Stimulated activated CD8-positive, alpha-beta memory T cell treated with anti-CD3 and anti-CD28 coated beads, Interleukin-4, amount 100 ng/mL, for 24 hours (primary cell): ENCODE results near the gene CATSPER1.

Experiments used
- DNase-seq: peaks from one replicate; pipeline ENCODE4 v3.0.0-alpha.2; 2020; ENCODE audit warnings: low read depth

Gene CATSPER1

DNA sequence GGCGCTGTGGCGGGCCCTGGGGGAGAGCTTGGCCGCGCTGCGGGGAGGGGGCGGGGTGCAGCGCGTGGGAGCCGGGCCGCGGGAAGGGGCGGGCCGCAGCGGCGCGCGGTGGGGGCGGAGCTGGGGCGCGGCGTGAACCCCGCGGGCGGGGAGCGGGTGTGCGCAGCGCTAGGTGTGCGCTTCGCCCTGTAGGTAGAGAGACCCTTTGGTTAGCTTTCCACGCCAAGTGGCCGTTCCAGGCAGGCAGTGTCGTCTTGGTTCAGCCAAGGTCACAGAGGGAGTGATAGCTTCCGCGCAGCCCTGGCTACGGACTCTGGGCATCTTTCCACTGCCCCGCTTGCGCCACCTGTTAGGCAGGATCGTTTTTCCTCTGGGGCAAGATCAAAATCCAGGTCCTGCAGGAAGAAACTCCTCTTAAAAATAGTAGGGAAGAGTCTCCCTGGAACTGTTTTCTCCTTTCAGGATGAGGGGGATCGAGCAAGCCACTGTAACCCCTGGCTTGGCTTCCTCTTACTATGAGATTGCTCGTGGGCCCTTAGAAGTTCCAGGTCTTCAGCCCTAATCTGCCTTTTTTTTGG is 23.5 kb downstream of the CATSPER1 start:
- DNase-seq, result peak; percentile 65

GRCh38 chr11:66001942-66002647 is 24.2 kb downstream of the CATSPER1 start, which contains the start of the genes BANF1 and EIF1AD:
Gene BANF1 (plus strand): TSS chr11:66002503. CDS start chr11:66003251, 748 bp downstream.
Gene EIF1AD (minus strand): TSS chr11:66002157. CDS start chr11:66000389, 1,768 bp downstream.
- DNase-seq, result peak; percentile 86

DNA sequence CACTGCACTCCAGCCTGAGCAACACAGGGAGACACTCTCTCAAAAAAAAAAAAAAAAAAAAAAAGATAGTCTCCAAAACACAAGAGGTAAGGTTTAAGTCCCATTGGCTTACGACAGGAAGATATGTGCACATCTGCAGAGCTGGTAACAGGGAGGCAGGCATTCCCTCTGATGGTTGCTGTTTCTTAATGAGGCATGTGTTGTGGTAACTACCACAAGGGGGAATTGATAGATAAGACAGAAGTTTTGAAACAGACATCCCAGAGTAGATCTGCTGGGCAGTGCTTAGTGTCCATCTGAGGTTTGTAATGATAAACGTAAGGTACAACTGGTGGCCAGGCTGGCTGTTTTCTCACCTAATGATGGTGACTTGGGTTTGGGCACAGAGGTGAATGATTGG is 29.0 kb downstream of the CATSPER1 start:
- DNase-seq, result no peak

DNA sequence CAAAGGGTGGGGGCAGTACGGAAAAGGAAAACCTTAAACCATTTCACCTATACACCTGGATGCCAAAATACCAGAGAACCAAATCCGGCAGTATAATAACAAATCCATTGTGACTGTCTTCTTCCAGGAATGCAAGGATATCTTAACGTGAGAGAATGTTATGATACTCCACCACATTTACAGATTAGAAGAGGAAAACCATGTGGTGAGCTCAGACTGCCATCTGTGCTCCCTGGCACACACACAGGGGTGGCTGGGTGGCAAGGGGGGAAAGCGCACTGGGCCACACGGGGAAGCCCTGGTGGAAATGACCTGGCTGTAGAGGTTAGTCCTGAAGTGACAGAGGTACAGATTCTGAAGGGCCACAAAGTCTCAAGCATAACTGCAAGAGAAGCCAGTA is 34.2 kb downstream of the CATSPER1 start:
- no peak for DNase-seq

DNA sequence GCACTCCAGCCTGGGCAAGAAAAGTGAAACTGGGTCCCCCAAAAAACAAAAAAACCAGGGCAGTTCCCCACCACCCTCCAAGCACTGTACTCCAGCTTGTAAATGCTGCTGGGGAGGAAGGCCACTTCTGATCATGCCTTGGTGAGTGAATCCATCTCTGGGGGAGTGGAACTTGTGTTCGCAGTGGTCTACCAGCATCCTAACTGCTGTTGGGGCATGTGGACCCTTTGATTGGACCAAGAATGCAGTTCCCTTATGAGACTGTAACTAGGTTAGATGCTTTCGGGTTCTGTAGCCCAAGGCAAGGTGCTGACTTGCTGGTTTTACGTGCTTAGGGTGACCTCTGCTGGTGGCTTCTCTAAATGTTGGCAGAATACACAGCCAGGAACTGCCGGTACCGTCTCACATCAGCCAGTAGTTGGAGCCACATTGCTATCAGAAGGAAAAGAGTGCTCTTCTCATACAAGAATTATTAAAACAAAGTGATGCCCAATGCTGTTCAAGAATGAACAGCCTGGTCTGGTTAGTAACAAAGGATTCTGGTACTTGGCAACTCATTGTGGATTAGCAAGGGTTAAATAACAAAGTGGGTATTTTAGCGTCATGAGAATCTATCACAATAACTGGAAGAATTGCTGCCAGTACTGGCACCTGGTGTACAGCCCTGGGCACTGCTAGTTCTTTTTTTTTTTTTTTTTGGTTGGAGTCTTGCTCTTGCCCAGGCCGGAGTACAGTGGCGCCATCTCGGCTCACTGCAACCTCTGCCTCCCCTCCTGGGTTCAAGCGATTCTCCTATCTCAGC is 37.3 kb downstream of the CATSPER1 start:
- peak; percentile 78 for DNase-seq

DNA sequence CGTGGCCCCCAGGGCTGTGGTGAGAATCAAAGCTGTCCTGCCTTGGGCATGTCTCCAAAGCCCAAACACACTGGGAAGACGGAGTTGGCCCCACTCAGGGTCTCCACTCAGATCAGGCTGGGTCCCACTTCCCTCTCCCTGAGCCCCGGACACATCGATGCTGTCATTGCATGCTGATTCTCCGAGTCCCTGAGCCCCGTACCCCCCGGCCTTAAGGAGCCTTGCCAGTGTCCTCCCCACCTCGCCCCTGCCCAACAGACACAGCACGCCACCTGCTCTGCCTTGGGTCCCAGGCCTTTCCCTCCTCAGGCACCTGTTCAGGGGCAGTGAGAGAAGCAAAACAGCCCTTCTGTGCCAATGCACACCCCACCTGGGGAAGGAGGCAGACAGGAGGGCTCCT is 38.9 kb downstream of the CATSPER1 start:
- no peak for DNase-seq

GRCh38 chr11:65983589-65983987 is 42.7 kb downstream of the CATSPER1 start:
- DNase-seq, result no peak

- no peak for DNase-seq
Observed at GRCh38 chr11:65982824-65983588, 43.3 kb downstream of the CATSPER1 start.

DNA sequence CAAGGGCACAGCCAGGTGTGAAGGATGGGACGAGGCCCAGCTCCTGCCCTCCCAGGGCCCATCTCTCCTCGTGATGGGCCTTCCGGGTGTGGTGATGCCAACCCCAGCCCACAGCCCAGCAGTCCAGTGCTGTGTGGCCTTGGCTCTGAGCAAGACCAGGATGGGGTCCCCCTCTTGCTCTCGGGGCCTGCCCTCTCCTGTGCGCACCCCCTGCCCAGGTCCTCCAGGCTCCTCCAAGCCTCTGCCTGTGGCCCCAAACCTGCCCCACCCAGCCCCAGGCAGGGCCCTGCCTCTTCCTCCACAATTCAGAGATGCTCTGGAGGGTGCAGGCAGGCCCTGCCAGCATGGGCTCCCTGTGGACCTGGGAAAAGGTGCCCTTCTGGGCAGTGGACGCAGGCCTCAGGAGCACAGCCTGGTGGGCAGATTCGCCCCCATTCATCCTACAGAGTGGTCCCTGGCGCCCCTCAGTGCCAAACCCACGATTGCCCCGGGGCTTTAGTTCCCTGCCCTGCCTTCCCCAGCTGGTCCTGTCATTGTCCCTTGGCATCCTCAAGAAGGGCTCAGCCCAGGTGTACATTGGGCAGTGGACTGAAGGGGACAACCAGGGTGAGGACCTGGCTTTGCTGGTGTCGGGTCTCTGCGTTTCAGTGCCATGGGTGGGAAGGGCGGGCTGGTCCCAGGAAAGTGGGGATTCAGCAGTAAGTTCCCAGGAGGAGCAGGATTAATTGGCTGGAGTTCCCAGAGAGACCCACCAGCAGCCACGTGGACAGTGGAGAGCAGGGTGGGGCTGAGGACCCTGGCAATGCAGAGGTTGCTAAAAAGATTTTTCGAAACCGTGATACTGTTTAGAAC is 44.1 kb downstream of the CATSPER1 start:
- DNase-seq, result no peak

- DNase-seq, result no peak
Observed at GRCh38 chr11:65981101-65981740, 45.1 kb downstream of the CATSPER1 start.

DNA sequence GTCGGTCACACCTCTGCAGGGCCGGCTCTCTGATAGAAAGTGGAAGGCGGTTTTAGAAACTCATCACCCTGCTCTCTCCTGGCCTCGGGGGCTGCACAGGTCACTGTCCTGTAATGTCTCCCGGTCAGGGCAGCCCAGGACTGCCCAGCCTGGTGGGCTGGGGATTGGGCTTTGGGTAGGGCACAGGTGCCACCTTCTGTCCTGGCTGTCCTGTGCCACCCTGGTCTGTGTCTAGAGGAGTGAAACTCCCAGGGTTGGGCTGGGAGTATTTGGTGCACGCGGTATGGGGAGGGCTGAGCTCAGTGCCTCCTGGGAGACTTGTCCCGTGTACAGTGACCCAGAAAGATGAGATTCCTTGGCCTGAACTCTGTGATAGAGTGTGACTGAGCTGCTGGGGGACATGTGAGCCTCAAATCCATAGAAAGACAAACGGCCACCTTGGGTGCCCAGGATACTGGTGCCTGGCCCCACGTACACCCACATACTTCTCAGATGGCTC is 47.0 kb downstream of the CATSPER1 start:
- DNase-seq, result no peak

- DNase-seq, result no peak
Observed at GRCh38 chr11:65978391-65979238, 47.7 kb downstream of the CATSPER1 start.

GRCh38 chr11:65977621-65978390 is 48.5 kb downstream of the CATSPER1 start:
- no peak for DNase-seq

- no peak for DNase-seq
Observed at GRCh38 chr11:65976216-65977176, 49.8 kb downstream of the CATSPER1 start.

DNA sequence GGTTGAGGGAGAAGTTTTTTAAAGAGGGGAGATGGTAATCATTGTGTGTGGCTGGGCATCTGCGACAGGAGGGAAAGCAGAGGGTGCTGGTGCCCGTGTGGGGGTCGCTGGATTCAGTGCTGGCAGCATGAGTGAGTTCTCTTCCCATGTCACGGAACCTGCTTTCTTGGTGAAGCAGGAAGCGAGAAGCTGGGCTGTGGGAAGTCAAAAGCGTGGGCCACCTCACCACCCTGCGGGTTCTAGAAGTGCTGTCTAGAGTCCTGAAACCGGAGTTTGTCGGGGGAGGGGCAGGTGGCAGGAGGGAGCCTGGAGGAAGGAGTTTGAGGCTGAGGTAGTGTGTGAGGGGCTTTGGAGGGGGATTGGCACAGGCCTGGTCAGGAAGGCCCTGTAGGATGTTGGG is 50.5 kb downstream of the CATSPER1 start:
- DNase-seq, result no peak

GRCh38 chr11:65973439-65974110 is 52.7 kb downstream of the CATSPER1 start:
- DNase-seq, result no peak

- no peak for DNase-seq
Observed at GRCh38 chr11:65972116-65972515, 54.2 kb downstream of the CATSPER1 start.
